GM19193 (cell line): Measurements from ENCODE around the gene SLC35E1.

ENCODE experiments used
- POLR2A ChIP-seq: IDR thresholded peaks from 4 replicates; pipeline ENCODE4 v1.6.1; 2011; ENCODE audit not compliant: insufficient read depth, insufficient read length; ENCODE audit errors: extremely low read depth

Gene SLC35E1

GRCh38 chr19:16576690-16577530, 4.7 kb upstream of the SLC35E1 start:
- TF ChIP-seq POLR2A: no peak

- no peak for TF ChIP-seq POLR2A
Observed at GRCh38 chr19:16575861-16576689, 3.9 kb upstream of the SLC35E1 start.

- no peak for TF ChIP-seq POLR2A
Observed at GRCh38 chr19:16575282-16575681, 3.1 kb upstream of the SLC35E1 start.

- TF ChIP-seq POLR2A: no peak
Observed at GRCh38 chr19:16573925-16574324, 1.7 kb upstream of the SLC35E1 start.

- TF ChIP-seq POLR2A: no peak
Observed at GRCh38 chr19:16573296-16573695, 1.1 kb upstream of the SLC35E1 start.

- TF ChIP-seq POLR2A: no peak
Observed at GRCh38 chr19:16571822-16572331, 338 bp downstream of the SLC35E1 start.

- no peak for TF ChIP-seq POLR2A
Observed at GRCh38 chr19:16571283-16571682, 932 bp downstream of the SLC35E1 start.

GRCh38 chr19:16569609-16570320, 2.5 kb downstream of the SLC35E1 start:
- TF ChIP-seq POLR2A: no peak

GRCh38 chr19:16566702-16567101, 5.5 kb downstream of the SLC35E1 start:
- TF ChIP-seq POLR2A: no peak

- TF ChIP-seq POLR2A: no peak
Observed at GRCh38 chr19:16566161-16566560, 6.1 kb downstream of the SLC35E1 start.

- no peak for TF ChIP-seq POLR2A
Observed at GRCh38 chr19:16564842-16565241, 7.4 kb downstream of the SLC35E1 start.

GRCh38 chr19:16562608-16563025, 9.6 kb downstream of the SLC35E1 start:
- no peak for TF ChIP-seq POLR2A

- no peak for TF ChIP-seq POLR2A
Observed at GRCh38 chr19:16561382-16561781, 10.8 kb downstream of the SLC35E1 start.

GRCh38 chr19:16559780-16560276, 12.4 kb downstream of the SLC35E1 start:
- TF ChIP-seq POLR2A: no peak

- TF ChIP-seq POLR2A: no peak
Observed at GRCh38 chr19:16554776-16555175, 17.4 kb downstream of the SLC35E1 start.
